GM20000 (cell line): ENCODE results near the gene ABHD17C.

Experiments used
- DNase-seq: peaks from one replicate; pipeline ENCODE4 v3.0.0; 2012; ENCODE audit warnings: low spot score
- CTCF ChIP-seq: IDR thresholded peaks from 2 replicates; pipeline ENCODE4 v1.5.1; 2012; ENCODE audit warnings: mild to moderate bottlenecking, control low read depth; ENCODE audit errors: extremely low read depth, missing control alignments

Gene ABHD17C

GRCh38 chr15:80709542-80709941 lies 14.4 kb downstream of the ABHD17C start:
- no peak for DNase-seq
- no peak for TF ChIP-seq CTCF

- peak; percentile 30 for DNase-seq
- TF ChIP-seq CTCF = no peak
These were observed 15.8 kb downstream of the ABHD17C start for GRCh38 chr15:80710635-80711554.

GRCh38 chr15:80711886-80712285 lies 16.8 kb downstream of the ABHD17C start:
- no peak for TF ChIP-seq CTCF
- DNase-seq = no peak

- no peak for DNase-seq
- no peak for TF ChIP-seq CTCF
These were observed 17.8 kb downstream of the ABHD17C start for GRCh38 chr15:80712956-80713355.

GRCh38 chr15:80721476-80721875 lies 26.4 kb downstream of the ABHD17C start:
- no peak for DNase-seq

GRCh38 chr15:80722811-80723210 lies 27.7 kb downstream of the ABHD17C start:
- no peak for TF ChIP-seq CTCF
- DNase-seq = no peak

More at GRCh38 chr15:80721476-80721875, 26.4 kb downstream of the ABHD17C start:
- no peak for TF ChIP-seq CTCF

GRCh38 chr15:80727196-80727595 lies 32.1 kb downstream of the ABHD17C start:
- TF ChIP-seq CTCF = no peak
- no peak for DNase-seq
